SK-N-SH (cell line): ENCODE results near the gene NSMCE1. TPM values are rescaled to one million over a fixed set of nuclear protein-coding genes. Genes with fewer than 3 reads are reported as not detected.
A peak's percentile ranks its signal among the peaks of the same experiment; 100 is the strongest.

ENCODE experiments used
- CTCF ChIA-PET: fragments of 300-600, 350-600 bp; formaldehyde crosslinking; extraction: SDS; loops from one replicate; lab custom pipeline; 2021; lab: Yijun Ruan, JAX
- POLR2A ChIA-PET: fragments of 350-600 bp; sonication (Branson Sonifier 250); formaldehyde crosslinking; extraction: SDS; loops from one replicate; lab custom pipeline; 2020; ENCODE audit warnings: antibody characterized with exemption, inconsistent platforms; lab: Yijun Ruan, JAX
- DNase-seq: peaks from one replicate; pipeline ENCODE4 v3.0.0; 2012
- H2AFZ ChIP-seq: fragments of 200-600 bp; sonication (generic); 2 replicates; pipeline ENCODE4 v1.8.1; 2016; ENCODE audit warnings: antibody characterized with exemption, mild to moderate bottlenecking, low read depth
- H3F3A ChIP-seq: fragments of 200-600 bp; sonication (generic); replicated peaks from 2 replicates; pipeline ENCODE3; 2016; ENCODE audit warnings: antibody characterized with exemption, mild to moderate bottlenecking; ENCODE audit not compliant: insufficient read depth
- H3K27ac ChIP-seq, 2 experiments: fragments of 200-500 bp in 1 of 2; fragments of 200-600 bp in 1 of 2; sonication (Bioruptor generic) in 1 of 2; sonication (generic), shearing (Covaris generic) in 1 of 2; 2 replicates each; pipeline versions ENCODE4 v1.5.1 to v1.6.1; 2014 to 2016; ENCODE audit warnings: low read depth in 2 of 2, inconsistent platforms in 1 of 2, low read length in 1 of 2, mild to moderate bottlenecking in 1 of 2, mixed read lengths in 1 of 2
- H3K27me3 ChIP-seq: fragments of 200-600 bp; sonication (generic), shearing (Covaris generic); 2 replicates; pipeline ENCODE4 v1.6.1; 2016; ENCODE audit warnings: mixed run types; ENCODE audit not compliant: insufficient read depth
- H3K36me3 ChIP-seq, 2 experiments: fragments of 200-500 bp in 1 of 2; fragments of 200-600 bp in 1 of 2; sonication (Bioruptor generic) in 1 of 2; sonication (generic) in 1 of 2; replicated peaks in 1 of 2; 2 replicates each; pipeline versions ENCODE3 to v1.5.1; 2014 to 2016; ENCODE audit warnings: low read length in 1 of 2, mild to moderate bottlenecking in 1 of 2; ENCODE audit not compliant: insufficient read depth in 2 of 2, control insufficient read depth in 1 of 2
- H3K4me1 ChIP-seq, 2 experiments: fragments of 200-500 bp in 1 of 2; fragments of 200-600 bp in 1 of 2; sonication (Bioruptor generic) in 1 of 2; sonication (generic), shearing (Covaris generic) in 1 of 2; 2 replicates each; pipeline versions ENCODE4 v1.5.1 to v1.6.1; 2014 to 2016; ENCODE audit warnings: low read depth in 1 of 2, low read length in 1 of 2, mixed run types in 1 of 2; ENCODE audit not compliant: insufficient read depth in 2 of 2, control insufficient read depth in 1 of 2
- H3K4me2 ChIP-seq: fragments of 200-600 bp; sonication (generic), shearing (Covaris generic); 2 replicates; pipeline ENCODE4 v1.6.1; 2017; ENCODE audit warnings: mixed run types
- H3K4me3 ChIP-seq, 2 experiments: fragments of 200-500 bp in 1 of 2; fragments of 200-600 bp in 1 of 2; sonication (Bioruptor generic) in 1 of 2; sonication (generic), shearing (Covaris generic) in 1 of 2; 2 replicates each; pipeline versions ENCODE4 v1.5.1 to v1.8.1; 2014 to 2016; ENCODE audit warnings: low read depth in 2 of 2, inconsistent platforms in 1 of 2, low read length in 1 of 2, mild to moderate bottlenecking in 1 of 2, mixed read lengths in 1 of 2, moderate library complexity in 1 of 2
- H3K79me2 ChIP-seq: fragments of 200-600 bp; sonication (generic); 2 replicates; pipeline ENCODE4 v1.8.1; 2017; ENCODE audit warnings: mild to moderate bottlenecking; ENCODE audit not compliant: insufficient read depth
- H3K9ac ChIP-seq: fragments of 200-600 bp; sonication (generic); 2 replicates; pipeline ENCODE4 v1.6.1; 2017; ENCODE audit warnings: mixed run types
- H3K9me2 ChIP-seq: fragments of 200-600 bp; sonication (generic); 2 replicates; pipeline ENCODE4 v1.6.1; 2017; ENCODE audit warnings: mixed run types
- H3K9me3 ChIP-seq: fragments of 200-600 bp; sonication (generic); 2 replicates; pipeline ENCODE4 v1.6.1; 2017; ENCODE audit warnings: mixed run types, mild to moderate bottlenecking, moderate library complexity
- H4K20me1 ChIP-seq: fragments of 200-600 bp; sonication (generic); 2 replicates; pipeline ENCODE4 v1.6.1; 2017; ENCODE audit warnings: mild to moderate bottlenecking, mixed run types; ENCODE audit not compliant: insufficient read depth
- CHD2 ChIP-seq: fragments of 150-350 bp; IDR thresholded peaks from 2 replicates; pipeline ENCODE4 v1.6.1; 2018; ENCODE audit warnings: low read length; ENCODE audit not compliant: partially characterized antibody
- CTCF ChIP-seq: fragments of 200-600 bp; sonication (generic); IDR thresholded peaks from 2 replicates; pipeline ENCODE4 v1.6.1; 2017; ENCODE audit warnings: antibody characterized with exemption, mild to moderate bottlenecking, moderate library complexity
- ELF1 ChIP-seq: IDR thresholded peaks from 2 replicates; pipeline ENCODE4 v1.4.0; 2012
- EP300 ChIP-seq, 2 experiments: IDR thresholded peaks; 2 replicates each; pipeline versions ENCODE4 v1.4.0 to v1.6.1; 2012; ENCODE audit warnings: borderline replicate concordance in 1 of 2, low read depth in 1 of 2, low read length in 1 of 2
- EZH2phosphoT487 ChIP-seq: fragments of 200-600 bp; sonication (generic); IDR thresholded peaks from 2 replicates; pipeline ENCODE4 v1.6.1; 2017; ENCODE audit warnings: low read depth, mixed run types, mild to moderate bottlenecking, antibody characterized with exemption, moderate library complexity, borderline replicate concordance
- FOSL2 ChIP-seq: IDR thresholded peaks from 2 replicates; pipeline ENCODE4 v1.4.0; 2012; ENCODE audit warnings: low read depth, mild to moderate bottlenecking, moderate library complexity, borderline replicate concordance
- GABPA ChIP-seq: IDR thresholded peaks from 2 replicates; pipeline ENCODE4 v1.4.0; 2012; ENCODE audit warnings: low read depth, mild to moderate bottlenecking
- GATA2 ChIP-seq: sonication (generic); formaldehyde crosslinking; IDR thresholded peaks from 2 replicates; pipeline ENCODE4 v1.5.0; 2020; ENCODE audit warnings: mild to moderate bottlenecking, missing genetic modification reagents
- IRF3 ChIP-seq: fragments of 150-350 bp; IDR thresholded peaks from 2 replicates; pipeline ENCODE4 v1.6.1; 2016; ENCODE audit warnings: mild to moderate bottlenecking, low read depth, low read length
- JUND ChIP-seq: IDR thresholded peaks from 2 replicates; pipeline ENCODE4 v1.4.0; 2012
- RCOR1 ChIP-seq: fragments of 150-350 bp; IDR thresholded peaks from 2 replicates; pipeline ENCODE4 v1.6.1; 2017; ENCODE audit warnings: antibody characterized with exemption, low read length
- RFX5 ChIP-seq: IDR thresholded peaks from 2 replicates; pipeline ENCODE4 v1.6.1; 2012; ENCODE audit warnings: mild to moderate bottlenecking, improper control_type of control experiment, low read length
- RXRA ChIP-seq: IDR thresholded peaks from 2 replicates; pipeline ENCODE4 v1.4.0; 2012; ENCODE audit warnings: low read depth, mild to moderate bottlenecking, borderline replicate concordance
- SMC3 ChIP-seq: IDR thresholded peaks from 2 replicates; pipeline ENCODE4 v1.6.1; 2012; ENCODE audit warnings: low read depth, low read length, improper control_type of control experiment
- TAF1 ChIP-seq: IDR thresholded peaks from 2 replicates; pipeline ENCODE4 v1.6.1; 2012; ENCODE audit warnings: low read depth, mild to moderate bottlenecking, low read length, moderate library complexity, borderline replicate concordance
- TCF12 ChIP-seq: IDR thresholded peaks from 2 replicates; pipeline ENCODE4 v1.4.0; 2012
- TEAD4 ChIP-seq: IDR thresholded peaks from 2 replicates; pipeline ENCODE4 v1.4.0; 2012; ENCODE audit warnings: mild to moderate bottlenecking, borderline replicate concordance; ENCODE audit not compliant: insufficient read depth
- WGBS: methylation state at CpG from one replicate; pipeline ENCODE4 v1.1.6; 2017; ENCODE audit warnings: low lambda C conversion rate; 5-methylcytosine and 5-hydroxymethylcytosine counted together
- polyA plus RNA-seq, 3 experiments: library from polyadenylated mRNA; depleted of rRNA; stranded (reverse); fragments of >200 nt; gene quantifications; 2 replicates each; pipeline ENCODE4 v1.2.3, GENCODE V29; 2012

The NSMCE1 gene
- polyA plus RNA-seq, 1 of the 3 experiments (the other 2 are of a cell fraction) = 39.8 TPM

DNA sequence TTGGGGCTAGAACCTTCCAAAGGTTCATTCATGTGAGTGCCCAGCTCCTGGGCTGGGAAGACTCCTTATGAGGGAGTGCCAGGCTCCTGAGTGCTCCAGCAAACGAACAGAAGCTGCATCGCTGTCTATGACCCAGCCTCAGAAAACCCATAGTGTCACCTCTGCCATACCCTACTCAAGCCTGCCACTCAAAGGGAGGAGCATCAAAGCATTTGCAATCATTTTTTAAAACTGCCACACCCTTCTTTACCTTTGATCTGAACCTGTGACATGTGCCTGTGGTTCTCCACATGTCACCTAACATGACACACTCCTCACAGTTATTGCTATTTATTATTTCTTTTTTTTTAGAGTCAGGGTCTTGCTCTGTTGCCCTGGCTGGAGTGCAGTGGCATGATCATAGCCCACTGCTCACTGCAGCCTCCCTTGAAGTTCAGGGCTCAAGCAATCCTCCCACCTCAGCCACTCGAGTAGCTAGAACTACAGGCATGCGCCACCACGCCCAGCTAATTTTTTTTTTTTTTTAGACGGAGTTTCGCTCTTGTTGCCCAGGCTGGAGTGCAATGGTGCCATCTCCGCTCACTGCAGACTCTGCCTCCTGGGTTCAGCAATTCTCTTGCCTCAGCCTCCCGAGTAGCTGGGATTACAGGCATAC, 72.5 kb downstream of the NSMCE1 start:
- no peak for DNase-seq
- ChIA-PET CTCF (interaction anchor here (0.6 to 1.7 kb wide), 4 partner anchors 15 to 39 kb away, joined by 3 to 6 read pairs (median 4); no protein-coding TSS in a partner anchor), POLR2A (no interaction called here)
- H3K36me3 ChIP-seq = no peaks in the 10 kb centered on the region
- H3K27me3 ChIP-seq = no peaks in the 10 kb centered on the region; the same call in 1 of the 2 replicates
- H3K4me2 ChIP-seq = no peak overlapping the region
- H3K4me1 ChIP-seq = peaks cover 0 to 3% of the 10 kb centered on the region in 2 experiments; a peak in 1 of 4 replicates
- no peaks in the 10 kb centered on the region for H3F3A ChIP-seq
- no peaks in the 10 kb centered on the region for H3K79me2 ChIP-seq
- no peak overlapping the region for H2AFZ ChIP-seq
- no peaks in the 10 kb centered on the region for H4K20me1 ChIP-seq
- no peak overlapping the region for H3K27ac ChIP-seq
- no peaks in the 10 kb centered on the region for H3K9me3 ChIP-seq
- H3K9me2 ChIP-seq = no peaks in the 10 kb centered on the region
- TF ChIP-seq ELF1 = no peak
- no peak overlapping the region for H3K4me3 ChIP-seq
- WGBS = 60% methylated on average over 8 of the region's 9 CpGs
- no peak overlapping the region for H3K9ac ChIP-seq

- H3K4me2 ChIP-seq = no peak overlapping the region
- H3K4me3 ChIP-seq = no peak overlapping the region
- no peak overlapping the region for H3K9ac ChIP-seq
- H3F3A ChIP-seq = no peaks in the 10 kb centered on the region
- no peaks in the 10 kb centered on the region for H3K79me2 ChIP-seq
- WGBS = 30% methylated on average over 6 of the region's 6 CpGs
- H3K27ac ChIP-seq = peak overlapping the region in 1 of 2 experiments; percentile 29; a peak in 1 of 4 replicates
- POLR2A ChIA-PET = no interaction called here
- peaks cover 0 to 3% of the 10 kb centered on the region in 2 experiments; a peak in 1 of 4 replicates for H3K4me1 ChIP-seq
- no peak overlapping the region for H2AFZ ChIP-seq
- DNase-seq = peak; percentile 66
- H3K27me3 ChIP-seq = no peaks in the 10 kb centered on the region; the same call in 1 of the 2 replicates
- no peaks in the 10 kb centered on the region for H3K36me3 ChIP-seq
- H4K20me1 ChIP-seq = no peaks in the 10 kb centered on the region
- H3K9me3 ChIP-seq = no peaks in the 10 kb centered on the region
- TF ChIP-seq EP300 (IDR thresholded peaks at IDR 0.05; ENCODE audit: borderline replicate concordance in 1 of 2, low read depth in 1 of 2, low read length in 1 of 2) = peak in 1 of 2 experiments; percentile 15; a peak in 1 of 4 replicates
- TF ChIP-seq GATA2 (CRISPR knock-in tag) = no peak; the same call in none of the 2 replicates
- no peaks in the 10 kb centered on the region for H3K9me2 ChIP-seq
- CTCF ChIA-PET = interaction anchor here (0.9 to 1.4 kb wide), 3 partner anchors 14 to 49 kb away, joined by 3 to 6 read pairs (median 3); no protein-coding TSS in a partner anchor
Observed at GRCh38 chr16:27195076-27195741, 73.4 kb downstream of the NSMCE1 start.

GRCh38 chr16:27193300-27193990, 75.1 kb downstream of the NSMCE1 start:
- TF ChIP-seq EZH2phosphoT487 = no peak
- TF ChIP-seq RFX5 = no peak
- TF ChIP-seq RXRA = no peak
- TF ChIP-seq CTCF = no peak
- TF ChIP-seq SMC3 = no peak
- no peak for TF ChIP-seq IRF3
- no peak for TF ChIP-seq TCF12
- TF ChIP-seq TEAD4 = no peak
- TF ChIP-seq RCOR1 = no peak
- no peak for TF ChIP-seq CHD2
- no peak for TF ChIP-seq JUND
- no peak for TF ChIP-seq FOSL2
- no peak for TF ChIP-seq TAF1
- TF ChIP-seq GABPA = no peak
- no peaks in the 10 kb centered on the region for H3K79me2 ChIP-seq
- H3K4me1 ChIP-seq = peaks cover 0 to 11% of the 10 kb centered on the region in 2 experiments; a peak in 1 of 4 replicates
- 62% methylated on average over 5 of the region's 6 CpGs for WGBS
- no peak overlapping the region for H3K4me2 ChIP-seq
- no peak overlapping the region for H3K27ac ChIP-seq
- no peaks in the 10 kb centered on the region for H4K20me1 ChIP-seq
- H3K4me3 ChIP-seq = no peak overlapping the region
- H3K9me2 ChIP-seq = no peaks in the 10 kb centered on the region
- no peak overlapping the region for H2AFZ ChIP-seq
- CTCF ChIA-PET = interaction anchor here (0.8 to 1.6 kb wide), 4 partner anchors 12 to 47 kb away, joined by 3 to 4 read pairs (median 4); no protein-coding TSS in a partner anchor
- H3K36me3 ChIP-seq = no peaks in the 10 kb centered on the region
- no peak overlapping the region for H3K9ac ChIP-seq
- POLR2A ChIA-PET = interaction anchor here (0.6 kb wide), 1 partner anchor 878 kb away, joined by 6 read pairs; no protein-coding TSS in a partner anchor
- no peaks in the 10 kb centered on the region for H3F3A ChIP-seq
- H3K27me3 ChIP-seq = no peaks in the 10 kb centered on the region; the same call in 1 of the 2 replicates
- H3K9me3 ChIP-seq = no peaks in the 10 kb centered on the region
- DNase-seq = no peak
